GM18907 (cell line): ENCODE measurements around the gene RALB.
"Not testable (repeated sequence)": the region's sequence is repeated elsewhere in the genome, so short reads cannot be mapped to it uniquely, and the experiment has no call there.

Source experiments
- ATAC-seq: cut with Tn5 transposase; IDR thresholded peaks from one replicate; pipeline ENCODE4 v1.9.1; 2021; ENCODE audit warnings: mild to moderate bottlenecking, moderate library complexity; ENCODE audit not compliant: unreplicated experiment

Gene RALB

GRCh38 chr2:120313695-120314615, 61.3 kb downstream of the RALB start:
- no peak for ATAC-seq

GRCh38 chr2:120314690-120315366, 62.2 kb downstream of the RALB start:
- no peak for ATAC-seq

GRCh38 chr2:120315367-120316033, 62.8 kb downstream of the RALB start:
- no peak for ATAC-seq

GRCh38 chr2:120316071-120316470, 63.4 kb downstream of the RALB start:
- ATAC-seq, result no peak

- ATAC-seq, result no peak
Observed at GRCh38 chr2:120316528-120317179, 64.0 kb downstream of the RALB start.

- ATAC-seq, result no peak
Observed at GRCh38 chr2:120317180-120317533, 64.5 kb downstream of the RALB start.

GRCh38 chr2:120317916-120318315, 65.3 kb downstream of the RALB start:
- no peak for ATAC-seq

- ATAC-seq, result no peak
Observed at GRCh38 chr2:120318626-120319025, 66.0 kb downstream of the RALB start.

- ATAC-seq, result no peak
Observed at GRCh38 chr2:120319123-120319522, 66.5 kb downstream of the RALB start.

GRCh38 chr2:120319686-120320317, 67.2 kb downstream of the RALB start:
- ATAC-seq, result no peak

- no peak for ATAC-seq
Observed at GRCh38 chr2:120320318-120320851, 67.7 kb downstream of the RALB start.

GRCh38 chr2:120320887-120321556, 68.4 kb downstream of the RALB start:
- ATAC-seq, result not testable (repeated sequence)

GRCh38 chr2:120321721-120322284, 69.2 kb downstream of the RALB start:
- no peak for ATAC-seq

- no peak for ATAC-seq
Observed at GRCh38 chr2:120322329-120322728, 69.7 kb downstream of the RALB start.

GRCh38 chr2:120323214-120323613, 70.6 kb downstream of the RALB start:
- ATAC-seq, result no peak

- no peak for ATAC-seq
Observed at GRCh38 chr2:120323807-120324399, 71.3 kb downstream of the RALB start.

GRCh38 chr2:120324933-120325332, 72.3 kb downstream of the RALB start:
- ATAC-seq, result no peak

- ATAC-seq, result no peak
Observed at GRCh38 chr2:120326066-120326465, 73.4 kb downstream of the RALB start.
